Metanephros (tissue), 2 donors: ENCODE data around the gene PFKM. TPM values are rescaled to one million over a fixed set of nuclear protein-coding genes. Genes with fewer than 3 reads are reported as not detected.

Experiments
- small RNA-seq: library from RNA; depleted of rRNA; stranded (forward); fragments of <200 nt; gene quantifications from one replicate; pipeline ENCODE3, GENCODE V24; 2014; ENCODE audit warnings: low replicate concordance
- total RNA-seq: library from RNA; depleted of rRNA; stranded (reverse); fragments of >200 nt; gene quantifications from one replicate; pipeline ENCODE4 v1.2.3, GENCODE V29; 2014

The PFKM gene
- total RNA-seq = 122 TPM

GRCh38 chr12:48119078-48119833 lies at the start of gene PFKM:
Gene PFKM, plus strand, starts transcription at chr12:48119364. Its CDS starts 3,411 bp downstream, at chr12:48122775.

GRCh38 chr12:48105867-48106680 lies 13.1 kb upstream of the PFKM start, which contains the start of gene SENP1:
Gene SENP1, minus strand, starts transcription at chr12:48106079. Its CDS starts 4,607 bp downstream, at chr12:48101472.

GRCh38 chr12:48157018-48157888 lies 38.1 kb downstream of the PFKM start, which contains the start of gene ASB8:
Gene ASB8, minus strand, starts transcription at chr12:48157515. Its CDS starts 4,019 bp downstream, at chr12:48153496.

GRCh38 chr12:48183091-48183875 lies 64.1 kb downstream of the PFKM start, which contains the start of gene CCDC184:
Gene CCDC184, plus strand, starts transcription at chr12:48183644. Its CDS starts 479 bp downstream, at chr12:48184123.

Small RNAs within 50 kb of the gene (small RNA-seq; reads per million reads assigned to genes)
- 0.23 reads per million, percentile 9 among the genes with 10 or more reads in this experiment for gene MIR6505
- not detected for gene RNU6-1203P

Other genes starting within 250 kb of the PFKM start
- 2.7 TPM for gene VDR, start 214.4 kb upstream of the PFKM start, total RNA-seq
- 111 TPM for gene TMEM106C, start 155.8 kb upstream of the PFKM start, total RNA-seq
- gene COL2A1, start 114.9 kb upstream of the PFKM start, total RNA-seq = 29.5 TPM
- 34.0 TPM for gene SENP1, start 13.3 kb upstream of the PFKM start, total RNA-seq
- 28.8 TPM for gene ASB8, start 38.2 kb downstream of the PFKM start, total RNA-seq
- gene CCDC184, start 64.3 kb downstream of the PFKM start, total RNA-seq = 0.53 TPM
- not detected for gene OR10AD1, start 83.9 kb downstream of the PFKM start, total RNA-seq
- 26.5 TPM for gene ZNF641, start 231.6 kb downstream of the PFKM start, total RNA-seq